NCI-H1436 (cell line): ENCODE data around the gene SWT1.
"Not testable (repeated sequence)": the region's sequence is repeated elsewhere in the genome, so short reads cannot be mapped to it uniquely, and the experiment has no call there.

Source experiments
- DNase-seq: peaks from one replicate; lab custom pipeline; 2025; lab: John Stamatoyannopoulos, UW

Gene SWT1

DNA sequence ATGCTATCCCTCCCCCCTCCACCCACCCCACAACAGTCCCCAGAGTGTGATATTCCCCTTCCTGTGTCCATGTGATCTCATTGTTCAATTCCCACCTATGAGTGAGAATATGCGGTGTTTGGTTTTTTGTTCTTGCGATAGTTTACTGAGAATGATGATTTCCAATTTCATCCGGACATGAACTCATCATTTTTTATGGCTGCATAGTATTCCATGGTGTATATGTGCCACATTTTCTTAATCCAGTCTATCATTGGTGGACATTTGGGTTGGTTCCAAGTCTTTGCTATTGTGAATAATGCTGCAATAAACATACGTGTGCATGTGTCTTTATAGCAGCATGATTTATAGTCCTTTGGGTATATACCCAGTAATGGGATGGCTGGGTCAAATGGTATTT is 95.0 kb downstream of the SWT1 start:
- DNase-seq = not testable (repeated sequence)

DNA sequence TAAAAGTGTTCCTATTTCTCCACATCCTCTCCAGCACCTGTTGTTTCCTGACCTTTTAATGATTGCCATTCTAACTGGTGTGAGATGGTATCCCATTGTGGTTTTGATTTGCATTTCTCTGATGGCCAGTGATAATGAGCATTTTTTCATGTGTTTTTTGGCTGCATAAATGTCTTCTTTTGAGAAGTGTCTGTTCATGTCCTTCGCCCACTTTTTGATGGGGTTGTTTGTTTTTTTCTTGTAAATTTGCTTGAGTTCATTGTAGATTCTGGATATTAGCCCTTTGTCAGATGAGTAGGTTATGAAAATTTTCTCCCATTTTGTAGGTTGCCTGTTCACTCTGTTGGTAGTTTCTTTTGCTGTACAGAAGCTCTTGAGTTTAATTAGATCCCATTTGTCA is 95.4 kb downstream of the SWT1 start:
- not testable (repeated sequence) for DNase-seq

DNA sequence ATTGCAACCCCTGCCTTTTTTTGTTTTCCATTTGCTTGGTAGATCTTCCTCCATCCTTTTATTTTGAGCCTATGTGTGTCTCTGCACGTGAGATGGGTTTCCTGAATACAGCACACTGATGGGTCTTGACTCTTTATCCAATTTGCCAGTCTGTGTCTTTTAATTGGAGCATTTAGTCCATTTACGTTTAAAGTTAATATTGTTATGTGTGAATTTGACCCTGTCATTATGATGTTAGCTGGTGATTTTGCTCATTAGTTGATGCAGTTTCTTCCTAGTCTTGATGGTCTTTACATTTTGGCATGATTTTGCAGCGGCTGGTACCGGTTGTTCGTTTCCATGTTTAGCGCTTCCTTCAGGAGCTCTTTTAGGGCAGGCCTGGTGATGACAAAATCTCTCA is 98.6 kb downstream of the SWT1 start:
- DNase-seq = not testable (repeated sequence)

DNA sequence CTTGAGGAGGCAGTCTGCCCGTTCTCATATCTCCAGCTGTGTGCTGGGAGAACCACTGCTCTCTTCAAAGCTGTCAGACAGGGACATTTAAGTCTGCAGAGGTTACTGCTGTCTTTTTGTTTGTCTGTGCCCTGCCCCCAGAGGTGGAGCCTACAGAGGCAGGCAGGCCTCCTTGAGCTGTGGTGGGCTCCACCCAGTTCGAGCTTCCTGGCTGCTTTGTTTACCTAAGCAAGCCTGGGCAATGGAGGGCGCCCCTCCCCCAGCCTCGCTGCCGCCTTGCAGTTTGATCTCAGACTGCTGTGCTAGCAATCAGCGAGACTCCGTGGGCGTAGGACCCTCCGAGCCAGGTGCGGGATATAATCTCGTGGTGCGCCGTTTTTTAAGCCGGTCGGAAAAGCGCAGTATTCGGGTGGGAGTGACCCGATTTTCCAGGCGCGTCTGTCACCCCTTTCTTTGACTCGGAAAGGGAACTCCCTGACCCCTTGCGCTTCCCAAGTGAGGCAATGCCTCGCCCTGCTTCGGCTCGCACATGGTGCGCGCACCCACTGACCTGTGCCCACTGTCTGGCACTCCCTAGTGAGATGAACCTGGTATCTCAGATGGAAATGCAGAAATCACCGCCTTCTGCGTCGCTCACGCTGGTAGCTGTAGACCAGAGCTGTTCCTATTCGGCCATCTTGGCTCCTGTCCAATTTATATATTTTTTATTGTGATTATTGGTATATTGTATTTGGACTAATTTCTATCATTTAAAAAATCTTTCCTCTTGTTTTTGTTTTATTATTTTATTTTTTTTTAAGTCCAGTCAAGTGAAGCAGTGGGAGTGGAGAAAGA is 100.4 kb downstream of the SWT1 start:
- not testable (repeated sequence) for DNase-seq

DNA sequence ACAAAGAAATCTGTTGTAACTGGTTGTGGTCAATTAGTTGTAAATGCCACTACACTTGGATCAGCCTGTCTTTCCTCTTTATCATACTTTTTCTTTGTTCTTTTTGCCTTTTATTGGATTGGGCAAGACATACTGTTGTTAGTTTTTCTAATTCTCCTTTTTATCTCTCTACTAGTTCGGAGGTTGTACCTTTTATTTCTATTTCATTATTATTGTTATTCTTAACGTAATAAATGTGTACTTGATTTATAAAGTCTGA is 100.9 kb downstream of the SWT1 start:
- DNase-seq = no peak

DNA sequence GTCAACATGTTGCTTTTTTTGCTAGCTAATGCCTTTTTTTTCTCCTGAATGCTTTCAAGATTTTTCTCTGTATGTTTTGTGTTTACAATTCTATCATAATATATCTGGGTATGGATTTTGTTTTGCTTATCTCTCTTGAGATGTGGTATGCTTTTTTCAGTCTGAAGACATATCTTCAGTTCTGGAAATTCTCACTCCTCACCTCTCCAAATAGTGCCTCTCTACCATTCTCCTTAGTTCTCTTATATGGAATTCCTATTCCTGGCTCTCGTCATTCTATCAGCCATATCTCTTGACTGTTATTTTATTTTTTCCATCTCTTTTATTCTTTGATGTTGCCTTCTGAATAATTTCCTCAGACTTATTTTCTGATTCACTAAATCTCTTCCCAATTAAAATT is 101.7 kb downstream of the SWT1 start:
- DNase-seq = no peak

DNA sequence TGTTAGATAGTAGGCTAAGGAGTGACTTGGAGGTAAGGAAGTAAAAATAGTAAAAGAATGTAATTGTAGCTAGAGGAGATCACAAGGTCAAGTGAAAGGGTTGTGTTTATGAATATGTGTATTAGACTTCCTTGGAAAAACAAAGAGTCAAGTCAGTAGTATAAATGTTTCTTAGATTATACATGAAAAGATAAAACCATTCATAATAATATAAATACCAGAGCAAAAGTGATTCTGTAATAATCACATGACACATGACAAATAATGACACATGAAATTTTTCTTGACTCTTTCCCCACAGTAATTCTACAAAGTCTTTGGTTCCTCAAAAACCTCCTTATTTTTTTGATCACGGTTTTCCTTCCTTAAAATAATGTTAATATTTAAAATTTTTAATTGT is 103.6 kb downstream of the SWT1 start:
- no peak for DNase-seq

DNA sequence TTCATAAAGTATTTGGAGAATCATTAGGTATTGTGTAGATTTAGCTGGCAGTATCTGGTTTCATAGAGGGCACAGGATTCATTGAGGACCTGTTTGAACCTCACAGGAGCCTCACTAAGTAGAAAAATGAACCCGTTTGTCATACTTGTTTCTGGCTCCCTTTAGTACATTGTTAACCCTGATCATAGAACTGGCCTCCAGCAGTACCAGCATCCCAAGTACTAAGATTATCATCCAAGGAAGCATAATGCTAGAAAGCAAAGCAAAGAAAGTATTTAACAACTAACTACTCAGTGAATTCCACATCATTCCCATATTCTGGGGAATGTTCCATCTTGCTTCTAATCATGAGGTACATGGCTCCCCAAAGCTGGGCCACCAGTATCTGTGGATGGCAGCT is 105.2 kb downstream of the SWT1 start:
- no peak for DNase-seq

DNA sequence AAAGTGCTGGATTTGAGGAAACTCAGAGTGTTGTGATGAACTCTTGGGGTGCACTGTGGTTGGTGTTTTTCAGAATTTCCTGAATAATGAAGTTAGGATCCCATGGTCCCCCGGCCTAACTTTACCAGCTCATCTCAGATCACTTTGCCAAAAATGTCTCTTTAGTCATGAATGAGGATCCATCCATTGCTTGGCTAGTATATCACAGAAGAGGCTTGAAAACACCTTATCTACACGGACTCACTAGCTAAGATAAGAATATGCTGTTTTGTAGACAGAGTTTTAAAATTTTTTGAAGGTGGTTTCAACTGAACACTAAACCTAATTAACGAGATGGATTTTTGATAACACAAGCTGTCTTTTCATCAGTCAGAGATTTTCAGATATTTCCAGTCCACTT is 106.3 kb downstream of the SWT1 start:
- DNase-seq = no peak

DNA sequence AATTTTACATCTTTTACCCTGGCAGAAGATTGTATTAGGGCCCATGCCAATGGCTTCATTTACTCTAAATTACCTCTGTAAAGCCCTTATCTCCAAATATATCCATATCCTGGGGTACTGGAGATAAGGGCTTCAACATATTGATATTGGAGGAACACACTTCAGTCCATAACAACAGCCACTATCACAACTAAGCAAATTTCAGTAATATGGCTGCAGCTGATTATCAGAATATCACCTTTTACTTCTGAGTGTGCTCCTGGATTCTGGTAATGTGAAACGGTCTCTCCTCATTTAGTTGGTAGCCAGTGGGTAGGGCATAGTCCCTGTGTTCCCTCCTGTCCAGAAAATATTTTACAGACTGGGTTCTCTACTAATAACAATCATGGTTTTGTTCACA is 106.8 kb downstream of the SWT1 start:
- DNase-seq = no peak

DNA sequence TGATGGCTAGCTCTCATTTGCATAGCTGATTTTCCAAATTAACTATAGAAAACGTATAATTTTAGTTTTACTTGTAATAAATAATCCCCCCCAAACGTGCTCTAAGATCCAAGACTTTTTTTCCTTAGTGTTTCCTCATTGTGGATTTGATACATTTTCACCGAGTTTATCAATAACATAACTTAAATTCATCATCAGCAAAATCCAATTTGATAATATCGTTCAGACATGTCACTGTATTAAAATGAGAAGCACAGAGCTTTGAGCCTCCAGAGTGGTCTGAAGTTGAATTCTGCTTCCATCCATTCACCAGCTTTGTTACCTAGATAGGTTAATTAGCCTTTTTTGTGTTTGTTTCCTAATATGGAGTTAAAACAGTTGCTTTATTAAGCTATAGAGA is 108.3 kb downstream of the SWT1 start:
- DNase-seq = no peak

DNA sequence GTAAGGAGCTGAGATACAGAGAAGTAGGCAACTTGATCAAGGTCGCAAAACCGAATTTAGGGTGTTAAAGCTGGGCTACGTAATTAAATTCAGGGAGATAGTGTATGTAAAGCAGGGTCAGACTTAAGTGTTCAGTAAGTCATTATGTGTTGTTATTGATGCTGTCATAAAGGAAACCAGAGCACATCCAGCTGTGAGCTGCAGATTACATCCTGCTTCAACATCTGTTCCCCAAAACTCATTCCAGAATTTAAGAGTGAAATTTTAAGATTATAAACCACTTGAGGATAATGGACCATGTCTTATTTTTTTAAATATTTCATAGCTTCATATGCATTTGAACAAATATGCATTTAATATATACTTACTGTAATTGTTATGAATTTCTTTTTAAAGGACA is 110.3 kb downstream of the SWT1 start:
- no peak for DNase-seq

DNA sequence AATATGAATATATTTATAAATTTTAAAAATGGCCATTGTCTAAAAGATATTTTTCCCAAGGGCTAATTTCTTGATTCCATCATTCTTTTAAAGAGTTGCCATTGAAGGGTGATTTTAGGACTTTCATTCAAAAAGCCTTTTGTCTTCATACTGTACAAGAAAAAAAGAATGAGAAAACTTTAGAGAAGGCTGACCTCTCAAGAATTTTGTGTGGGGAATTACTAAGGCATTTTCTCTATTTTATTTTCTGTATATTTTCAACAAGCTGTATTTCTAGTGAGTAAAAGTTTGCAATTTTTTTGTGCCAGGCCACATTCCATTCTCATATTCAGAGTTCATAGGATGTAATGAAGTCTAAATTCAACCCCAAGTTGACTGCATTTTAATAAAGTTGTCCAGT is 110.7 kb downstream of the SWT1 start:
- no peak for DNase-seq

DNA sequence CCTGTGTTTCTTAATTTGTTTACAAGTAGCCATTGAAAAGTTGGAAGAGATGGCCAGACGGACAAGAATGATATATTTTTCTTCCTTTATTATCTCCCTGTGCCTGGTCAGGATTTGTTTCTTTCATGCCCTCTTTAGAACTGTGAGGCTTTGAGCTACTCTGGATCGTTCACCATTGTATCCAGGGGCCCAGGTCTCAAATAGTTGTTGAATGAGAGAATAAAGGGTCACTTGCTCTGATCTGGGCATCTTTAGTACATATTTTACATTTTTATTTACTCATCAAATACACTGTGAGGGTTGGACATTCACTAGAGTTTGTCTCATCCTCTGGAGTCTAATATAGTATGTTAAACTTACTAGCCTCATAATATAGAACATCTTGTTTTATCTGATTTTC is 111.4 kb downstream of the SWT1 start:
- DNase-seq = no peak

DNA sequence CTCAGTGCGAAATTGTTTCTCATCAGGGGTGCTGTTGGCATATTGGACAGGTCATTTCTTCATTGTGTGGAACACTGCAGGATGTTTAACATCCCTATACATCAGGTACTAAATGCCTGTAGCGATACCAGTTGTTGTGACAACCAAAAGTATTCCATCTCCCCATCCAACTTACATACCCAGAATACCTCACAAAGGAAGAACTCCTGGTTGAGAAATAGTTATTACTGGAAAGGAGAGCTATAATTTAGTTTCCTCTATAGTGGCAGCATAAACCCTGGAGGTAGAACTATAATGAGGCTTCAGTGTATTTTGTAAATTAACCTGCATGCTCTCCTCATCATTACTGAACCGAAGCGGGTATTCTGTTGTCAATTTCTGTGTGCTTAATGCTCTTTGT is 115.0 kb downstream of the SWT1 start:
- DNase-seq = no peak

DNA sequence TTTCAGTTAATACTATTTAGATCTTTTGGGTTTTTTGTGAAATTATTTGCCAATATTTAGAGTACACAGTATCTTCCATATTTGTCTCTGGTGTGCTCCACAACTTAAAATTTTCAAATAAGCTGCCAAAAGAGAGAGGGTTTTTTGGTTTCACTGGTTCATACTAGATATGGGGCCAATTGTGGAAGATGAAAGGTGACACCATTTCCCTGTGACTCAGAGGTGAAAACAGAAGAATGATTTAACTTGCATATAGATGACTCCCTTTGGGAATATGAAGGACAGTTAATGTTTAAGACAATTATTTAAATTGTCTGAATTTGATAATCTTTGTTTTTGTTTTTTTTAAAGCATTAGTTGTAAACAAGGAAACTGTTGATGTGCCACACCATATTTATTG is 122.6 kb downstream of the SWT1 start:
- no peak for DNase-seq

DNA sequence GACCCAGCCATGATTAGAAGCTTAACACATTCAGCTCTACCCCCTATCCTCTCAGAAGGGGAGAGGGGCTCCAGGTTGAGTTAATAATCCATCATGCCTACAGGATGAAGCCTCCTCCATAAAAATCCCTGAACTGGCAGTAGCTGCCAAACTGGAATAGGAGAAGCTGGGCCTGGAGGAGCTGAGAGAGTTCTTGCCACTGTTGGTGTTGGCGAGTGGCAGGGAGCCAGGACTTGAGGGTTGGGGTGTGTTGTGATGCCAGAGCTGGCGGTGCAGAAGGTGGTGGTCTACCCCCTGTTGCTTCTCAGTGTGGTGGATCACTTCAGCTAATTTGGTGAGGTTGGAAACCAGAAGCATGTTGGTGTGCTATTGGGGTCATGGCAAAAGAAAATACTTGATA is 123.6 kb downstream of the SWT1 start:
- no peak for DNase-seq

DNA sequence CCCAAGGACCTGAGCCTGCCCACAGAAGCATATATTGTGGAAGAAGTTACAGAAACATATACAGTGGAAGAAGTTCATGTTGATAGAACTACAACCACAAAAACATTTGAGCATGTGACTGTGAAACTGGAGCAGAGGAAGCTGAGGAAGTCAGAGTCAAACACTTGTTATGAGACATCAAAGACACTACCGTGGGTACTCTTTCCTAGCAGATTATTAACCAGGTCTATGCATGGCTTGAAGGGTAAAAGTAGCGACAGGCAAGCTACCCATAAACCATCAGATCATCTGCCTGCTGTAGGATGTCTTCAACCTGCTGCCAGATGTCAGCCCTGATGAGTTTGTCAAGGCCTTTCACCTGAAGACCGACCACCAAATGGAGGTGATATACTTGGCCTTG is 124.3 kb downstream of the SWT1 start:
- no peak for DNase-seq

DNA sequence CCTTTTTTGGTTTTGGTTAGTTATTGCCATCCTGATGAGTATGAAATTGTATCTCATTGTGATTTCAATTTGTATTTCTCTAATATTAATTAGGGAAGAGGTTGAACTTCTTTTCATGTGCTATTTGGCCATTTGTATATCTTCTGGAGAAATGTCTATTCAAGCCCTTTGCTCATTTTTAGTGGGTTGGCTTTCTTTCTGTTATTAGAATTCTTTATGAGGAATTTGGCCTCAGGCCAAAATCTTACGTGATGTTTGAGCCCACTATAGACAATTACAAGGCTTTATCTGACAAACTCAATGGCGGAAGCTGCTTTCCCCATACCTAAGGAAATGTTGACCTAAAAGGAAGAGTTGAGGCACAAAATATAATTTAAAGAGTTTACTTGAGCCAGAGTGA is 127.1 kb downstream of the SWT1 start:
- no peak for DNase-seq

DNA sequence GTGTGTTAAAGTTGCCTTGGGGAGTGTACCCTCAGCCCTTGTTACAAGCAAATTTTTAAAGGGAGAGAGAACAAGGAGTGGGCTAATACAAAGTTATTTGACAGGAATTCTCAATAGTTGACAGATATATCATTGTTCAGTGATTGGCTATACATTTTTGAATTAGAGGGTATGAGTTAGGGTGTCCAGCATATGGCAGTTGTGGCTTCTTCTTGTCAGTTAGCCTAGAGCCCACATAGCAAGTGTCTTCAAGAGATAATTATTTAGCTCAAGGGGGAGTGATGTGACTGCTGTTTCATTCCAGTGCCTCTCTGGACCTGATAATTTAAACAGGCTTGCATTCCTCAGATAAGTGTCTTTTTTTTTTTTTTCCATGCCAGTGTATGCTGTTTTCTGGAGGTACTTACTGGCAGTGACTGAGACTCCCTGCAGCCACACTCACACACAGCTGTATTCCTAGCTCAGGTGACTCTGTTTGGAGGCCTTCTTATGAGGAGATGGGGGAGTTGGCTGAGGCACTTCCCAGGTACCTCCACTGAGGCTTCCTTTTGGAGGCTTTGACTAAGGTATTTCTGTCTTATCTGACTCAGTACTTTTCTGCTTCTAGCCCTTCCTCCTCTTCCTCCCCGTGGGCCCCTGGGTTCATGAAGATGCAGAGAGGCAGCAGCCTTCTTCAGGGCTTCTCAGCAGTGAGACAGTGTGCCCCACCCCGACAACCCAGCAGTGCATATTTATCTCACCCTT is 127.7 kb downstream of the SWT1 start:
- DNase-seq = no peak

DNA sequence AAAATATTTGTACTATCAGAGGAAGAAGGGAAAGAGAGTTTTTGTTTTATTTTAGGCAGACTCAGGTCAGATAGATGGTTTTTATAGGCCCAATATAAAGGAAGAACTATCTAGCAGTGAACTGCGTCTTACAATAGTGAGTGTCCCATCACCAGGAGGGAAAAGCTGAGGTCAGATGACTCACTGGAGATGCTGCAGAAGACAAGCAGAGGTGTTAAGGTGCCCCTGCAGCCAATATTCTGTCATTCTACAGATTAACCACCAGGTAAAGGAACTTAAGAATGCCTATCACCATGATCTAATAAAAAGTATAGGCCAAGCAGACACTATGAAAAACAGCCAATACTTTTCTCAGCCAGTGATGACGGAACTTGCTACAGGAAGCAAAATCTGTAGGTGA is 130.5 kb downstream of the SWT1 start:
- DNase-seq = no peak

DNA sequence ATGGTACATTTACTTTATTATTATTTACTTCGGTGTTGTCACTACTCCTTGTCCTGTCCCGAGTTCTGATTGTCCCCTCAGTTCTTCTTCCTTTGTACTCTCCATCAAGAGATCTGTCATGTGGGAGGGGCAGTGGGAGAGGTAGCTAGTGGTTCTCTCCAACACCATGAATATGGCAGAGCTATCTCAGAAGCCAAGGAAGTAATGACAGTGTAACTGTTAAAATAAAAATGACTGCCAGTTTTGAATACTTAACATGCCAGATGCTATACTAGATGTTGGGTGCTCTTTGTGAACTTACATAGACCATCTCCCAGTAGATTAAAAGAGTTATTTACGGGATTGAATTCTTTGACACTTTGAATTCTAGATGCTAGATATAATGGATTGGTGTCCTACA is 131.5 kb downstream of the SWT1 start:
- DNase-seq = no peak

DNA sequence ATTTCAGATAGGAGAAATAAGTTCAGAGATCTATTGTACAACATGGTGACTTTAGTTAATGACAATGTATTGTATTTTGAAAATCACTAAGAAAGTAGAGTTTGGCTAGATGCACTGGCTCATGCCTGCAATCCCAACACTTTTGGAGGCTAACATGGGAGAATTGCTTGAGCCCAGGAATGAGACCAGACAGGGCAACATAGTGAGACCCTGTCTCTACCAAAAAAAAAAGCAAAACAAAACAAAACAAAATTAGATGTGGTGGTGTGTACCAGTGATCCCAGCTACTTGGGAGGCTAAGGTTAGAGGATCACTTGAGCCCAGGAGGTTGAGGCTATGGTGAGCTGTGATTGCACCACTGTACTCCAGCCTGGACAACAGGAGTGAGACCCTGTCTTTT is 132.9 kb downstream of the SWT1 start:
- no peak for DNase-seq

DNA sequence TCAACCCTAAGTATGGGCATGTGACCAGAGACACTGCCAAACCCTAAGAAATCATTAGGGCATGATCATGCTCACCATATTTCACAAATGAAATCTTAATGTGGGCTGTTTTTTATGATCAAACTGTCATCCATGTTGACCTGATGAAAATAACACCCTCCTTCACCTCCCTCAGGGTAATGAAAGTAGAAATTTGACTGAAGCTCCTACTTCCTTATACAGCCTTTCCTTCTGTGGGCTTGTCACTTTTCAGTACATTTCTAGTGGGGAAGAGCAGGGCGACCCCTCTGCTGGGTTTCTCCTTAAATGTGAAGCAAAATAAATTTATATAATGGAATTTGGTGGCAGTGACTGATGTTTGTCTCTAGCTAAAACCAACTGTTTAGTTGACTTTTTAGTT is 134.2 kb downstream of the SWT1 start:
- DNase-seq = no peak
